OCI-LY7 (cell line): Measurements from ENCODE around the gene MAP4. TPM values are rescaled to one million over a fixed set of nuclear protein-coding genes. Genes with fewer than 3 reads are reported as not detected.

Experiments
- BruUV-seq: library from RNA; stranded (reverse); fragments of 400-500 nt; replicated peaks from 2 replicates; lab custom pipeline; 2021; lab: Mats Ljungman, UMichigan
- CTCF ChIA-PET: fragments of 300-600 bp; sonication (Branson Sonifier 250); formaldehyde crosslinking; loops from one replicate; lab custom pipeline; 2022; ENCODE audit warnings: antibody characterized with exemption; ENCODE audit not compliant: unreplicated experiment; lab: Charles Lee
- POLR2A ChIA-PET: fragments of 300-600 bp; sonication (Branson Sonifier 250); formaldehyde crosslinking; loops from one replicate; lab custom pipeline; 2022; ENCODE audit warnings: antibody characterized with exemption; lab: Charles Lee
- DNase-seq: peaks from one replicate; pipeline ENCODE4 v3.0.0-alpha.2; 2015; ENCODE audit warnings: low spot score
- H2AFZ ChIP-seq: fragments of 200-600 bp; sonication (generic), shearing (Covaris generic); 2 replicates; pipeline ENCODE4 v1.6.1; 2014; ENCODE audit warnings: mild to moderate bottlenecking, antibody characterized with exemption, low read length, moderate library complexity
- H3K27ac ChIP-seq: fragments of 200-600 bp; sonication (generic); 2 replicates; pipeline ENCODE4 v1.5.1; 2014; ENCODE audit warnings: mixed run types, low read depth, mild to moderate bottlenecking, moderate library complexity, low read length, inconsistent platforms; ENCODE audit not compliant: poor library complexity, severe bottlenecking
- H3K36me3 ChIP-seq: fragments of 200-600 bp; sonication (generic); 2 replicates; pipeline ENCODE4 v1.6.1; 2014; ENCODE audit warnings: mild to moderate bottlenecking, antibody characterized with exemption, low read length, moderate library complexity, mixed read lengths; ENCODE audit not compliant: insufficient read depth
- H3K4me1 ChIP-seq: fragments of 200-600 bp; sonication (generic); 2 replicates; pipeline ENCODE4 v1.5.1; 2014; ENCODE audit warnings: mild to moderate bottlenecking, low read length; ENCODE audit not compliant: insufficient read depth, poor library complexity, severe bottlenecking
- H3K4me2 ChIP-seq: fragments of 200-600 bp; sonication (generic); 2 replicates; pipeline ENCODE4 v1.6.1; 2014; ENCODE audit warnings: mild to moderate bottlenecking, low read length
- H3K4me3 ChIP-seq: fragments of 200-600 bp; sonication (generic); 2 replicates; pipeline ENCODE4 v1.5.1; 2014; ENCODE audit warnings: mild to moderate bottlenecking, low read depth, low read length; ENCODE audit not compliant: poor library complexity, severe bottlenecking
- H3K79me2 ChIP-seq: fragments of 200-600 bp; sonication (generic); 2 replicates; pipeline ENCODE4 v1.6.1; 2016; ENCODE audit warnings: low read depth, mild to moderate bottlenecking, low read length, moderate library complexity, mixed read lengths; ENCODE audit not compliant: insufficient read depth
- H3K9me2 ChIP-seq: fragments of 200-600 bp; sonication (generic); 2 replicates; pipeline ENCODE4 v1.6.1; 2016; ENCODE audit warnings: mild to moderate bottlenecking, low read length, mixed read lengths; ENCODE audit not compliant: insufficient read depth
- H3K9me3 ChIP-seq: fragments of 200-600 bp; sonication (generic); 2 replicates; pipeline ENCODE4 v1.6.1; 2014; ENCODE audit warnings: mild to moderate bottlenecking, mixed run types, low read length, mixed read lengths
- H4K20me1 ChIP-seq: fragments of 200-600 bp; sonication (generic); 2 replicates; pipeline ENCODE4 v1.6.1; 2014; ENCODE audit warnings: mild to moderate bottlenecking, antibody characterized with exemption, low read length, moderate library complexity, mixed read lengths; ENCODE audit not compliant: insufficient read depth
- CTCF ChIP-seq: fragments of 200-600 bp; sonication (generic); conservative IDR thresholded peaks from 2 replicates; pipeline ENCODE4 v1.5.1; 2014; ENCODE audit warnings: mild to moderate bottlenecking, antibody characterized with exemption, low read length, moderate library complexity, mixed read lengths
- EZH2phosphoT487 ChIP-seq: fragments of 200-600 bp; sonication (generic); IDR thresholded peaks from 2 replicates; pipeline ENCODE4 v1.6.1; 2018; ENCODE audit warnings: low read depth, borderline replicate concordance, mild to moderate bottlenecking, mixed run types, antibody characterized with exemption, low read length, moderate library complexity, mixed read lengths
- intact Hi-C: fragments of 100-400 bp; cut with micrococcal nuclease; formaldehyde crosslinking; loops from one replicate; pipeline ENCODE4 v1.10.0; 2022; ENCODE audit not compliant: unreplicated experiment
- total RNA-seq, 2 experiments: library from RNA; depleted of rRNA in 1 of 2; stranded (reverse); fragments of >200 nt in 1 of 2; shearing (Covaris generic) in 1 of 2; gene quantifications; 2 replicates each; pipeline ENCODE4 v1.2.3, GENCODE V29; 2014 to 2022

MAP4 gene
- total RNA-seq, 2 experiments from 2014 or later: 26.1 to 78.4 TPM

- Histone ChIP-seq H3K4me1 (no peaks in the 10 kb centered on the region), H3K79me2 (no peaks in the 10 kb centered on the region), H3K36me3 (peaks cover 17% of the 10 kb centered on the region), H3K9me2 (no peaks in the 10 kb centered on the region), H3K9me3 (no peaks in the 10 kb centered on the region), H3K27ac (no peak overlapping the region), H4K20me1 (no peaks in the 10 kb centered on the region), H2AFZ (no peak overlapping the region), H3K4me3 (no peak overlapping the region), H3K4me2 (no peak overlapping the region)
- ChIA-PET POLR2A (interaction anchor here (0.7 kb wide), 1 partner anchor 52 kb away, joined by 5 read pairs; no protein-coding TSS in a partner anchor), CTCF (no interaction called here)
- no TSS peak for BruUV-seq
- TF ChIP-seq CTCF (no peak), EZH2phosphoT487 (no peak)
- intact Hi-C loops: no loop called here
- DNase-seq: no peak
These were observed 85.2 kb downstream of the MAP4 start for GRCh38 chr3:47930979-47931378.

- Histone ChIP-seq H3K4me1 (no peaks in the 10 kb centered on the region), H3K9me3 (no peaks in the 10 kb centered on the region), H4K20me1 (no peaks in the 10 kb centered on the region), H3K36me3 (peaks cover 24% of the 10 kb centered on the region), H3K9me2 (no peaks in the 10 kb centered on the region), H2AFZ (no peak overlapping the region), H3K27ac (no peak overlapping the region), H3K79me2 (no peaks in the 10 kb centered on the region), H3K4me2 (no peak overlapping the region), H3K4me3 (no peak overlapping the region)
- intact Hi-C loops: no loop called here
- DNase-seq: no peak
- ChIA-PET CTCF (no interaction called here), POLR2A (no interaction called here)
- no peak for TF ChIP-seq CTCF
- TF ChIP-seq EZH2phosphoT487: no peak
- BruUV-seq: no TSS peak
These were observed 99.5 kb downstream of the MAP4 start for GRCh38 chr3:47916696-47917095.

GRCh38 chr3:47916201-47916600 is 100.0 kb downstream of the MAP4 start:
- Histone ChIP-seq H3K36me3 (peaks cover 24% of the 10 kb centered on the region), H3K9me2 (no peaks in the 10 kb centered on the region), H3K27ac (no peak overlapping the region), H3K4me3 (no peak overlapping the region), H3K9me3 (no peaks in the 10 kb centered on the region), H3K79me2 (no peaks in the 10 kb centered on the region), H2AFZ (no peak overlapping the region), H3K4me1 (no peaks in the 10 kb centered on the region), H4K20me1 (no peaks in the 10 kb centered on the region), H3K4me2 (no peak overlapping the region)
- DNase-seq: no peak
- intact Hi-C loops: no loop called here
- BruUV-seq: TSS peak; percentile 75
- TF ChIP-seq EZH2phosphoT487 (no peak), CTCF (no peak)
- ChIA-PET CTCF (no interaction called here), POLR2A (no interaction called here)
